NB4 (cell line): Measurements from ENCODE around the gene VKORC1.
A peak's percentile ranks its signal among the peaks of the same experiment; 100 is the strongest.
"Not testable (repeated sequence)": the region's sequence is repeated elsewhere in the genome, so short reads cannot be mapped to it uniquely, and the experiment has no call there.

Experiments used
- DNase-seq: peaks from one replicate; pipeline ENCODE4 v3.0.0; 2010; ENCODE audit warnings: low read depth
- H3K4me3 ChIP-seq: one replicate; pipeline ENCODE4 v1.5.1; 2011; ENCODE audit warnings: mild to moderate bottlenecking, low read depth, low read length, moderate library complexity
- MYC ChIP-seq: IDR thresholded peaks from 2 replicates; pipeline ENCODE4 v1.6.1; 2011; ENCODE audit warnings: low read depth, low read length
- POLR2A ChIP-seq: IDR thresholded peaks from 2 replicates; pipeline ENCODE4 v1.6.1; 2011; ENCODE audit warnings: mild to moderate bottlenecking; ENCODE audit not compliant: insufficient read length; ENCODE audit errors: extremely low read depth
- TF ChIP-seq, protein P1 (sequence below): IDR thresholded peaks from 2 replicates; pipeline ENCODE4 v1.6.1; 2011; ENCODE audit warnings: low read depth, low read length
- TF ChIP-seq, protein P2 (sequence below): IDR thresholded peaks from one replicate; pipeline ENCODE4 v1.5.1; 2012; ENCODE audit warnings: low read depth, low read length

The VKORC1 gene

DNA sequence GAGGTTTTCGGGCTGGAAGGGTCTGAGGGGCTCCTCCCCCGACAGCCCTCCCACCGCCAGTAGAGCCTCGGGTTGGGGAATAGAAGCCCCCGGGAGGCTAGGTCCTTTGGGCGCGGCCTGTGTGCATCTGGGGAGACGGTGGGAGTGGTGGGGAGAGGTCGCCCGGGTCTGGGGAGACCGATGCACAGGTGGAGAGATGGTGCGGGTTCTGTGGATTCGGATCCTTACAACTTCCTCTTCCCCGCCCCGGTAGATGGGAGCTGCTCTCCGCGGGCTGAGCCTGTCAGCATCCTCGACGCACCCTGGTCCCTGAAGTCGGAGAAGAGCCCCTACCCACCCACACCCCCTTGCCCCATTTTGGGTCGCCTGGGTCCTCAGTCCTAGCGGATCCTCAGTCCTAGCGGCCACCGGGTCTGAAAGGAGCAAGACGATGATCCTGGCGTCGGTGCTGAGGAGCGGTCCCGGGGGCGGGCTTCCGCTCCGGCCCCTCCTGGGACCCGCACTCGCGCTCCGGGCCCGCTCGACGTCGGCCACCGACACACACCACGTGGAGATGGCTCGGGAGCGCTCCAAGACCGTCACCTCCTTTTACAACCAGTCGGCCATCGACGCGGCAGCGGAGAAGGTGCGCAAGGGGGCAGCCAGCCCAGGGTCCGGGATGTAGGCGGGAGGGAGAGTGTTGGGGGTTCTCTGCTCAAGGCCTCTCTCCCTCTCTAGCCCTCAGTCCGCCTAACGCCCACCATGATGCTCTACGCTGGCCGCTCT lies 14.4 kb upstream of the VKORC1 start:
- no peak for DNase-seq
- no peak for TF ChIP-seq POLR2A
- TF ChIP-seq, protein P1, sequence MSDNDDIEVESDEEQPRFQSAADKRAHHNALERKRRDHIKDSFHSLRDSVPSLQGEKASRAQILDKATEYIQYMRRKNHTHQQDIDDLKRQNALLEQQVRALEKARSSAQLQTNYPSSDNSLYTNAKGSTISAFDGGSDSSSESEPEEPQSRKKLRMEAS, result no peak
- no peak for TF ChIP-seq MYC
- TF ChIP-seq, protein P2, sequence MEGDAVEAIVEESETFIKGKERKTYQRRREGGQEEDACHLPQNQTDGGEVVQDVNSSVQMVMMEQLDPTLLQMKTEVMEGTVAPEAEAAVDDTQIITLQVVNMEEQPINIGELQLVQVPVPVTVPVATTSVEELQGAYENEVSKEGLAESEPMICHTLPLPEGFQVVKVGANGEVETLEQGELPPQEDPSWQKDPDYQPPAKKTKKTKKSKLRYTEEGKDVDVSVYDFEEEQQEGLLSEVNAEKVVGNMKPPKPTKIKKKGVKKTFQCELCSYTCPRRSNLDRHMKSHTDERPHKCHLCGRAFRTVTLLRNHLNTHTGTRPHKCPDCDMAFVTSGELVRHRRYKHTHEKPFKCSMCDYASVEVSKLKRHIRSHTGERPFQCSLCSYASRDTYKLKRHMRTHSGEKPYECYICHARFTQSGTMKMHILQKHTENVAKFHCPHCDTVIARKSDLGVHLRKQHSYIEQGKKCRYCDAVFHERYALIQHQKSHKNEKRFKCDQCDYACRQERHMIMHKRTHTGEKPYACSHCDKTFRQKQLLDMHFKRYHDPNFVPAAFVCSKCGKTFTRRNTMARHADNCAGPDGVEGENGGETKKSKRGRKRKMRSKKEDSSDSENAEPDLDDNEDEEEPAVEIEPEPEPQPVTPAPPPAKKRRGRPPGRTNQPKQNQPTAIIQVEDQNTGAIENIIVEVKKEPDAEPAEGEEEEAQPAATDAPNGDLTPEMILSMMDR, result no peak
- peak overlapping the region; percentile 59 for H3K4me3 ChIP-seq

DNA sequence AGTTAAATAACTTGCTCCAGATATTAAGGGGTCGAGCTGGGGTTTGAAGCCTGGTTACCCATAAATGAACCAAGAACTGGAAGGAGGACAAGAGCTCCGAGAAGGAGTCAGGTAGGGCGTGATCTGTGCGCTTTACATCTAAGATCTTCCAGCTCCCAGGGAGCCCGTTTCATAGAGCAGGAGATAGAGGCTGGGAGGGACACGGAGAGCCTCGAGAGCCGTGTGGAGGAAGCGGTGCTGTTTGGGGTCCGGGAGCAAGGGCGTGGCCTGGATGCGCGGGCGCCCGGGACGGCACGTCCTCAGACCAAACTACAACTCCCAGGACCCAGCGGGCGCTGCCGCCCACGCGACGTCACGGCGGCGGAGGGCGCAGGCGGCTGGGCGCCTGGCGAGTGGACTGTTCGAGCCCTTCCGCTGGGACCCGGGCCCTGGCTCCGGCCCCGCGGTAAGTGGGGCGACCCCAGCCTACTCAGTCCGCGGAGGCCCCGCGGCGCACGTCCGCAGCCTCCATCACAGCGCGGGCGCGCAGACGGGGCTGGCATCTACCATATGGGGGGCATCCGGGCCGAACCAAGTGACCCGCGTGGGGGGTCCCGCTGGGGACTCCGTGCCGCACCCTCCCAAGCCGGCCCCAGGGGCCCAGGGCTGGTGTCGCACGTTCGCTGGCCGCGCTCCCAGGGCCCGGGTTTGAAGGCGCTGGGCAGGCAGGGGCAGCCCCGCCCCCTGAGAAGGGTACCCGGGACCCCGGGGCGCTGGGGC lies 13.6 kb upstream of the VKORC1 start, which contains the start of gene BCKDK:
BCKDK (plus strand) TSS at position 352 of the 759 bp plus-strand sequence. CDS start 838 bp downstream, outside the sequence.
- TF ChIP-seq MYC, result peak; percentile 12; the same call in 1 of the 2 replicates
- TF ChIP-seq POLR2A, result peak; percentile 63
- TF ChIP-seq, protein P1, result peak; percentile 65
- TF ChIP-seq, protein P2, result no peak
- DNase-seq, result peak; percentile 88
- H3K4me3 ChIP-seq, result peak within 1 kb of the TSS; percentile 59

DNA sequence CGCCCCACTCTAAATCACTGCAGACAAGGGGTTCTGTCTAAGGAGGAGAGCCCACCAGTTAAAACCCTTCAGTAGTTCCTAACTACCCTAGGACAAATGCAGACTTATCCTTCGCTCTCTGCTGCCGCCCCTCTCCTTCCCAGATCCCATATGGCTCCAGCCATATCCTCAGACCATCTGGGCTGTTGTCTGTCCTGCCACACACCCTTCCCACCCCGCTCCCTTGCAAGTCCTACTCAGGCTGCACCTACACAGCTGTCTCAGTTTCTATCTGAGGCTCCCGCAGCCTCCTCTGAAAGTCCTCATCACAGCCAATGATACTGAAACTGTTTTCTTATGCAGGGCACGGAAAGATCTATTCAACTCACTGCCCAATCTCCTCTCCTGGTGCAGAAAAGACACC lies 12.9 kb upstream of the VKORC1 start:
- TF ChIP-seq MYC, result no peak
- TF ChIP-seq, protein P1, result no peak
- TF ChIP-seq, protein P2, result no peak
- TF ChIP-seq POLR2A, result no peak
- no peak for DNase-seq
- peak overlapping the region; percentile 59 for H3K4me3 ChIP-seq

DNA sequence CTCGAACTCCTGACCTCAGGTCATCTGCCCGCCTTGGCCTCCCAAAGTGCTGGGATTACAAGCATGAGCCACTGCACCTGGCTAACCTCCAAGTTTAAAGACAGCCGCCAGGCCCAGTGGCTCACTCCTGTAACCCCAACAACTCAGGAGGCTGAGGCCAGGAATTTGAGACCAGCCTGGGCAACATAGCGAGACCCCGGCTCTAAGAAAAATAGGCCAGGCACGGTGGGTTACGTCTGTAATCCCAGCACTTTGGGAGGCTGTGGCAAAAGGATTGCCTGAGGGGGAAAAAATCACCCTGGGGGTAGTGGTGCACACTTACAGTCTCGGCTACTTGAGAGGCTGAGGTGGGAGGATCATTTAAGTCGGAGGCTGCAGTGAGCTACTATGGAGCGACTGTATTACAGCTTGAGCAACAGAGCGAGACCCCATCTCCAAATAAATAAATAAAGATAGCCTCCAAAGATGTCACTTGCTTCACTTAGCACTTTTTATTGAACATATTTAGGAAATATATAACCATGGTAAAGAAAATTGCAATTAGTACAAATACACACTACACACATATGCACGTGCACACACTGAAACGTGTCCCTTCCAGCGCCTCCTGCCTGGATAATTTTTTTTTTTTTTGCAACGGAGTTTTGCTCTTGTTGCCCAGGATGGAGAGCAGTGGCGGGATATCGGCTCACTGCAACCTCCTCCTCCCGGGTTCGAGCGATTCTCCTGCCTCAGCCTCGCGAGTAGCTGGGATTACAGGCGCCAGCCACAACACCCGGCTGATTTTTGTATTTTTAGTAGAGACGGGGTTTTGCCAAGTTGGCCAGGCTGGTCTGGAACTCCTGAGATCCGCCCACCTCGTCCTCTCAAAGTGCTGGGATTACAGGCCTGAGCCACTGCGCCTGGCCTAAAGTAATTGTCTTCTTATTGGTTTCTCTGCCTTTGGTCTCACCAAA lies 12.2 kb upstream of the VKORC1 start:
- DNase-seq, result no peak
- TF ChIP-seq, protein P1, result no peak
- TF ChIP-seq MYC, result no peak
- TF ChIP-seq, protein P2, result no peak
- TF ChIP-seq POLR2A, result no peak
- no peak overlapping the region for H3K4me3 ChIP-seq

DNA sequence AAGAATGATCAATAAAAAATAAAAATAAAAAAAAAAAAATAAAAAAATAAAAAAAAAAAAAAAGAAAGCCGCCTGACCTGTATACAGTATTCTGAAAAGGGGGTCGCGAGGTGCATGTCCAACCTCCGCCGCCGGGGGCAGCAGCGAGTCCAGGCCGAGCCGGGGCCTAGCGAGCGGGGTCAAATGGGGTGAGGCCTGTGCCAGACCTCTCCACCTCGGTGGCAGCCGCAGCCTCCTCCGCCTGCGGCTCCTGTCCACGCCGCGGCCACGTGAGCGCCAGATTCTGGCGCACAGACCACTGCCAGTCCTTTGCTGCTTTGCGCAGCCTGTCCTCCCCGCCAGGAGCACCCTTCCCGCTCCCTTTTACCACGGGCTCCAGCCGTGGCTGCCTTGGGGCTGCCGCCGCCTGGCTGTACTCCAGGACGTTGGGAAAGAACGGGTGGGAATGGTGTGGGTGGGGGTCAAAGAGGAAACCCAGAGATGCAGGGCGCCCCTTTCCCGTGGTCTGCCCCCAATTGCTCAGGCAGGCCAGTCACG lies 11.1 kb upstream of the VKORC1 start:
- no peak overlapping the region for H3K4me3 ChIP-seq
- DNase-seq, result peak; percentile 90
- TF ChIP-seq, protein P2, result peak; percentile 73
- TF ChIP-seq POLR2A, result no peak
- TF ChIP-seq, protein P1, result peak; percentile 97
- peak; percentile 97 for TF ChIP-seq MYC

DNA sequence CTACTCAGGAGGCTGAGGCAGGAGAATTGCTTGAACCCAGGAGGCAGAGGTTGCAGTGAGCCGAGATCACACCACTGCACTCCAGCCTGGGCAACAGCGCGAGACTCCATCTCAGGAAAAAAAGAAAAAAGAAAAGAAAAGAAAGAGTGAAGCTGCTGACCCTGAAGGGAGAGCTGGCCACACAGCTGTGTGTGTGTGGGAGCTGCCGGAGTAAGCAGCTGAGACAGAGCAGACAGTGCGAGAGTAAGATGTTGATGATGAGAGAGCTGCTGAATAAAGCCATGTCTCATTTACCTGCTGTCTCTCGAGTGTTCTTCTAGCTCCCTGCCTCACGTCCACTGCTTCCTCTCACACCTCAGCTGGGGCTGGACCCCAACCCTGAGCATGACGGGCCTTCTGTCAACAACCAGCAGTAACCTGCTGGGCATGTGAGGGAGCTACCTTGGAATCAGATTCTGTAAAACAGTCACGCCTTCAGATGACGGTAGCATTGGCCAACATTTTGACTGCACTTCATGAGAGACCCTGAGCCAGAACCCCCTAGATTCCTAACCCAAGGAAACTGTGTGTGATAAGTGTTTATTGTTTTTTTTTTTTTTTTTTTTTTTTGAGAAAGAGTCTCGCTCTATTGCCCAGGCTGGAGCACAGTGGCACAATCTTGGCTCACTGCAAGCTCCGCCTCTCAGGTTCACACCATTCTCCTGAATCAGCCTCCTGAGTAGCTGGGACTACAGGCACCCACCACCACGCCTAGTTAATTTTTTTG lies 6.5 kb upstream of the VKORC1 start:
- not testable (repeated sequence) for DNase-seq, H3K4me3 ChIP-seq
